AG04450 (cell line): ENCODE data around the gene PYGB. TPM values are rescaled to one million over a fixed set of nuclear protein-coding genes. Genes with fewer than 3 reads are reported as not detected.
"Not testable (repeated sequence)": the region's sequence is repeated elsewhere in the genome, so short reads cannot be mapped to it uniquely, and the experiment has no call there.

Experiments
- CTCF ChIA-PET: fragments of 300-600, 350-600 bp; formaldehyde crosslinking; extraction: SDS; loops from one replicate; lab custom pipeline; 2022; ENCODE audit warnings: antibody characterized with exemption, inconsistent platforms; lab: Charles Lee
- POLR2A ChIA-PET: fragments of 350-600 bp; formaldehyde crosslinking; extraction: SDS; loops from one replicate; lab custom pipeline; 2021; ENCODE audit warnings: antibody characterized with exemption, inconsistent platforms; lab: Yijun Ruan, JAX
- DNase-seq: peaks from one replicate; pipeline ENCODE4 v3.0.0-alpha.2; 2011; ENCODE audit warnings: low read depth, low spot score
- H3K27ac ChIP-seq: one replicate; pipeline ENCODE4 v1.5.1; 2012; ENCODE audit warnings: low read depth, low read length, control low read depth
- H3K27me3 ChIP-seq: one replicate; pipeline ENCODE4 v1.6.0; 2012; ENCODE audit warnings: low read length; ENCODE audit not compliant: control insufficient read depth, insufficient read depth
- H3K4me3 ChIP-seq: 2 replicates; pipeline ENCODE4 v1.5.1; 2011; ENCODE audit warnings: mild to moderate bottlenecking, low read depth, low read length, control low read depth
- H3K9me3 ChIP-seq: 2 replicates; pipeline ENCODE4 v1.5.1; 2012; ENCODE audit warnings: low read length; ENCODE audit not compliant: control insufficient read depth, insufficient read depth
- CTCF ChIP-seq: IDR thresholded peaks from 2 replicates; pipeline ENCODE4 v1.5.1; 2011; ENCODE audit warnings: low read depth, low read length, control low read depth, inconsistent platforms
- polyA plus RNA-seq: library from polyadenylated mRNA; depleted of rRNA; stranded (reverse); fragments of >200 nt; gene quantifications from 2 replicates; pipeline ENCODE4 v1.2.3, GENCODE V29; 2011

The PYGB gene
- polyA plus RNA-seq, 1 experiment = 43.2 TPM

GRCh38 chr20:25238319-25239037, 9.4 kb upstream of the PYGB start:
- ChIA-PET CTCF (interaction anchor here (0.9 to 1.0 kb wide), 3 partner anchors 9 to 244 kb away, joined by 3 read pairs; partner anchors contain the start of gene PYGB), POLR2A (no interaction called here)
- H3K27me3 ChIP-seq = no peaks in the 10 kb centered on the region
- no peak for DNase-seq
- H3K4me3 ChIP-seq = no peak overlapping the region
- peak overlapping the region; percentile 98 for H3K27ac ChIP-seq
- no peaks in the 10 kb centered on the region; the same call in 1 of the 2 replicates for H3K9me3 ChIP-seq
- no peak for TF ChIP-seq CTCF

- TF ChIP-seq CTCF = no peak
- Histone ChIP-seq H3K4me3 (no peak overlapping the region), H3K27ac (peak overlapping the region; percentile 11), H3K27me3 (no peaks in the 10 kb centered on the region), H3K9me3 (no peaks in the 10 kb centered on the region; the same call in 1 of the 2 replicates)
- POLR2A ChIA-PET = no interaction called here
- CTCF ChIA-PET = interaction anchor here (1.0 kb wide), 2 partner anchors 8 to 61 kb away, joined by 3 read pairs; partner anchors contain the start of gene PYGB
- no peak for DNase-seq
Observed at GRCh38 chr20:25239387-25240370, 8.2 kb upstream of the PYGB start.

GRCh38 chr20:25240851-25241658, 6.8 kb upstream of the PYGB start:
- H3K4me3 ChIP-seq, DNase-seq, POLR2A ChIA-PET, H3K27ac ChIP-seq, H3K9me3 ChIP-seq, H3K27me3 ChIP-seq: not testable (repeated sequence)
- CTCF ChIA-PET = interaction anchor here (0.7 kb wide), 1 partner anchor 158 kb away, joined by 3 read pairs; no protein-coding TSS in a partner anchor

GRCh38 chr20:25241659-25241955, 6.3 kb upstream of the PYGB start:
- H3K4me3 ChIP-seq, H3K27ac ChIP-seq, H3K27me3 ChIP-seq, CTCF ChIA-PET, H3K9me3 ChIP-seq, POLR2A ChIA-PET, DNase-seq: not testable (repeated sequence)

- H3K4me3 ChIP-seq = no peak overlapping the region
- ChIA-PET CTCF (interaction anchor here (1.4 kb wide), 1 partner anchor 247 kb away, joined by 4 read pairs; no protein-coding TSS in a partner anchor), POLR2A (no interaction called here)
- TF ChIP-seq CTCF = no peak
- H3K9me3 ChIP-seq = no peaks in the 10 kb centered on the region; the same call in 1 of the 2 replicates
- no peak for DNase-seq
- H3K27ac ChIP-seq = no peak overlapping the region
- no peaks in the 10 kb centered on the region for H3K27me3 ChIP-seq
Observed at GRCh38 chr20:25242231-25242630, 5.7 kb upstream of the PYGB start.
